Activated CD4-positive, alpha-beta memory T cell treated with anti-CD3 and anti-CD28 coated beads, Interleukin-2, amount 10 ng/mL, durations not matched to agents 7 days and 5 days (primary cell): ENCODE measurements around the gene RAB13. TPM values are rescaled to one million over a fixed set of nuclear protein-coding genes. Genes with fewer than 3 reads are reported as not detected.
"Not testable (repeated sequence)": the region's sequence is repeated elsewhere in the genome, so short reads cannot be mapped to it uniquely, and the experiment has no call there.

Experiments
- CTCF ChIA-PET: fragments of 350-600 bp; sonication (Branson Sonifier 250); formaldehyde crosslinking; loops from one replicate; lab custom pipeline; 2021; ENCODE audit warnings: antibody characterized with exemption, inconsistent platforms; lab: Charles Lee
- POLR2A ChIA-PET: fragments of 350-600 bp; sonication (Branson Sonifier 250); formaldehyde crosslinking; loops from one replicate; lab custom pipeline; 2021; ENCODE audit warnings: antibody characterized with exemption; lab: Charles Lee
- DNase-seq: peaks from one replicate; pipeline ENCODE4 v3.0.0-alpha.2; 2020
- H3K27ac Mint-ChIP-seq: one replicate; pipeline ENCODE4 v1.8.0; 2021; ENCODE audit warnings: mild to moderate bottlenecking, mixed read lengths
- H3K27me3 Mint-ChIP-seq: one replicate; pipeline ENCODE4 v1.8.0; 2021; ENCODE audit warnings: mixed read lengths
- H3K36me3 Mint-ChIP-seq: one replicate; pipeline ENCODE4 v1.8.0; 2021; ENCODE audit warnings: low read depth, mixed read lengths
- H3K4me1 Mint-ChIP-seq: one replicate; pipeline ENCODE4 v1.8.0; 2021; ENCODE audit warnings: mixed read lengths
- H3K4me3 Mint-ChIP-seq: one replicate; pipeline ENCODE4 v1.8.0; 2021; ENCODE audit warnings: mild to moderate bottlenecking, mixed read lengths
- H3K9me3 Mint-ChIP-seq: one replicate; pipeline ENCODE4 v1.8.0; 2021; ENCODE audit warnings: mixed read lengths
- total RNA-seq, 2 experiments: library from RNA; stranded (reverse); gene quantifications; one replicate each; pipeline ENCODE4 v1.2.3, GENCODE V29; 2021

The RAB13 gene
- total RNA-seq, 2 experiments from 2014 or later: 0.40 to 0.43 TPM

- peak overlapping the region; percentile 90 for H3K4me3 Mint-ChIP-seq
Observed at GRCh38 chr1:153991806-153992205, 5.7 kb upstream of the RAB13 start.

GRCh38 chr1:153991151-153991630 lies 5.1 kb upstream of the RAB13 start:
- no peak for DNase-seq
- CTCF ChIA-PET: interaction anchor here (1.0 to 3.7 kb wide), 6 partner anchors 14 to 345 kb away, joined by 3 to 20 read pairs (median 5); partner anchors contain the start of genes CREB3L4, GATAD2B and JTB
- Mint-ChIP-seq H3K36me3 (peaks cover 40% of the 10 kb centered on the region), H3K4me1 (peaks cover 46% of the 10 kb centered on the region), H3K27ac (peak overlapping the region; percentile 90), H3K4me3 (peak overlapping the region; percentile 90), H3K27me3 (no peaks in the 10 kb centered on the region), H3K9me3 (no peaks in the 10 kb centered on the region)
- POLR2A ChIA-PET: interaction anchor here (0.9 to 3.9 kb wide), 31 partner anchors 9 to 459 kb away, joined by 3 to 81 read pairs (median 7); partner anchors contain the start of genes CHTOP, CREB3L4, DENND4B and GATAD2B

More at GRCh38 chr1:153991806-153992205, 5.7 kb upstream of the RAB13 start:
- H3K4me1 Mint-ChIP-seq: peaks cover 41% of the 10 kb centered on the region
- H3K9me3 Mint-ChIP-seq: no peaks in the 10 kb centered on the region
- no peaks in the 10 kb centered on the region for H3K27me3 Mint-ChIP-seq
- POLR2A ChIA-PET: interaction anchor here (0.9 to 3.9 kb wide), 14 partner anchors 8 to 320 kb away, joined by 3 to 81 read pairs (median 20); partner anchors contain the start of genes CREB3L4, DENND4B, GATAD2B and JTB
- H3K36me3 Mint-ChIP-seq: peaks cover 40% of the 10 kb centered on the region
- no peak for DNase-seq
- H3K27ac Mint-ChIP-seq: peak overlapping the region; percentile 90
- CTCF ChIA-PET: interaction anchor here (1.2 to 3.7 kb wide), 3 partner anchors 15 to 320 kb away, joined by 3 to 20 read pairs (median 7); partner anchors contain the start of genes CREB3L4 and JTB

- Mint-ChIP-seq H3K27ac (peak within 1 kb of the TSS; percentile 90), H3K36me3 (peaks cover 38% of the 10 kb centered on the region), H3K27me3 (no peaks in the 10 kb centered on the region), H3K4me3 (peak within 1 kb of the TSS; percentile 90), H3K4me1 (peaks cover 49% of the 10 kb centered on the region), H3K9me3 (no peaks in the 10 kb centered on the region)
- ChIA-PET CTCF (interaction anchor here (0.6 to 3.7 kb wide), 10 partner anchors 14 to 345 kb away, joined by 3 to 20 read pairs (median 4); partner anchors contain the start of genes CREB3L4, GATAD2B and JTB), POLR2A (interaction anchor here (0.6 to 3.9 kb wide), 49 partner anchors 10 to 459 kb away, joined by 3 to 81 read pairs (median 4); partner anchors contain the start of genes ATP8B2, CHTOP, CREB3L4 and DENND4B)
- DNase-seq: peak; percentile 91
Observed at GRCh38 chr1:153990468-153991150, 4.5 kb upstream of the RAB13 start, which contains the start of gene RPS27. Gene RPS27, plus strand, starts transcription at chr1:153990762. Its CDS starts 35 bp downstream, at chr1:153990797.

GRCh38 chr1:153987621-153988020 lies 1.5 kb upstream of the RAB13 start:
- CTCF ChIA-PET: interaction anchor here (0.6 to 4.2 kb wide), 22 partner anchors 11 to 315 kb away, joined by 3 to 43 read pairs (median 5); partner anchors contain the start of genes CREB3L4, CRTC2, DENND4B and JTB
- H3K36me3 Mint-ChIP-seq: peaks cover 21% of the 10 kb centered on the region
- peaks cover 47% of the 10 kb centered on the region for H3K4me1 Mint-ChIP-seq
- no peaks in the 10 kb centered on the region for H3K9me3 Mint-ChIP-seq
- no peak for DNase-seq
- no peaks in the 10 kb centered on the region for H3K27me3 Mint-ChIP-seq
- POLR2A ChIA-PET: interaction anchor here (0.7 to 4.4 kb wide), 16 partner anchors 10 to 354 kb away, joined by 3 to 32 read pairs (median 4); partner anchors contain the start of genes CHTOP, CREB3L4, DENND4B and GATAD2B
- peak overlapping the region; percentile 83 for H3K27ac Mint-ChIP-seq
- H3K4me3 Mint-ChIP-seq: no peak overlapping the region

- Mint-ChIP-seq H3K4me1 (peaks cover 32% of the 10 kb centered on the region), H3K9me3 (no peaks in the 10 kb centered on the region), H3K36me3 (no peaks in the 10 kb centered on the region), H3K27ac (no peak overlapping the region), H3K27me3 (no peaks in the 10 kb centered on the region), H3K4me3 (no peak overlapping the region)
- ChIA-PET CTCF (interaction anchor here (1.0 to 4.2 kb wide), 9 partner anchors 14 to 313 kb away, joined by 3 to 43 read pairs (median 8); partner anchors contain the start of genes CREB3L4, DENND4B and SLC39A1), POLR2A (interaction anchor here (0.7 to 4.4 kb wide), 7 partner anchors 8 to 188 kb away, joined by 3 to 32 read pairs (median 6); partner anchors contain the start of genes CREB3L4, DENND4B and JTB)
- DNase-seq: no peak
Observed at GRCh38 chr1:153985341-153985912, 712 bp downstream of the RAB13 start.

GRCh38 chr1:153984123-153984894 lies 1.8 kb downstream of the RAB13 start:
- CTCF ChIA-PET: interaction anchor here (0.7 to 4.2 kb wide), 8 partner anchors 15 to 316 kb away, joined by 3 to 32 read pairs (median 3); partner anchors contain the start of genes CREB3L4 and DENND4B
- no peaks in the 10 kb centered on the region for H3K36me3 Mint-ChIP-seq
- POLR2A ChIA-PET: interaction anchor here (1.0 to 4.4 kb wide), 4 partner anchors 12 to 179 kb away, joined by 3 to 28 read pairs (median 5); partner anchors contain the start of genes CREB3L4 and DENND4B

GRCh38 chr1:153981735-153982134 lies 4.4 kb downstream of the RAB13 start:
- H3K9me3 Mint-ChIP-seq, H3K4me3 Mint-ChIP-seq, H3K27me3 Mint-ChIP-seq, DNase-seq, H3K36me3 Mint-ChIP-seq, CTCF ChIA-PET, H3K27ac Mint-ChIP-seq: not testable (repeated sequence)
- POLR2A ChIA-PET: interaction anchor here (7.4 kb wide), 1 partner anchor 9 kb away, joined by 81 read pairs; the partner anchor contains the start of gene RPS27
- peaks cover 33% of the 10 kb centered on the region for H3K4me1 Mint-ChIP-seq

More at GRCh38 chr1:153984123-153984894, 1.8 kb downstream of the RAB13 start:
- DNase-seq: no peak
- Mint-ChIP-seq H3K9me3 (no peaks in the 10 kb centered on the region), H3K4me3 (no peak overlapping the region), H3K4me1 (peaks cover 26% of the 10 kb centered on the region), H3K27ac (no peak overlapping the region), H3K27me3 (no peaks in the 10 kb centered on the region)

GRCh38 chr1:153979091-153979490 lies 7.0 kb downstream of the RAB13 start:
- CTCF ChIA-PET: interaction anchor here (2.4 to 5.0 kb wide), 4 partner anchors 8 to 33 kb away, joined by 11 to 48 read pairs (median 30); partner anchors contain the start of genes CREB3L4, DENND4B, RAB13 and SLC39A1
- POLR2A ChIA-PET: interaction anchor here (2.8 to 7.4 kb wide), 7 partner anchors 7 to 58 kb away, joined by 31 to 118 read pairs (median 53); partner anchors contain the start of genes CREB3L4, CRTC2, DENND4B and GATAD2B
- Mint-ChIP-seq H3K4me3 (peak overlapping the region; percentile 97), H3K4me1 (peaks cover 37% of the 10 kb centered on the region), H3K27ac (peak overlapping the region; percentile 1), H3K36me3 (peaks cover 27% of the 10 kb centered on the region)
- H3K9me3 Mint-ChIP-seq, DNase-seq, H3K27me3 Mint-ChIP-seq: not testable (repeated sequence)

- Mint-ChIP-seq H3K9me3 (no peaks in the 10 kb centered on the region), H3K27me3 (no peaks in the 10 kb centered on the region), H3K4me1 (peaks cover 41% of the 10 kb centered on the region), H3K4me3 (peak overlapping the region; percentile 97), H3K36me3 (peaks cover 34% of the 10 kb centered on the region), H3K27ac (peak overlapping the region; percentile 79)
- ChIA-PET POLR2A (interaction anchor here (1.0 to 7.4 kb wide), 21 partner anchors 8 to 433 kb away, joined by 3 to 118 read pairs (median 6); partner anchors contain the start of genes CHTOP, CREB3L4, CRTC2 and DENND4B), CTCF (interaction anchor here (0.9 to 5.0 kb wide), 8 partner anchors 8 to 181 kb away, joined by 3 to 48 read pairs (median 14); partner anchors contain the start of genes CREB3L4, DENND4B, RAB13 and RPS27)
- DNase-seq: no peak
Observed at GRCh38 chr1:153978274-153978909, 7.7 kb downstream of the RAB13 start.

GRCh38 chr1:153977250-153978240 lies 8.6 kb downstream of the RAB13 start, which contains the start of gene JTB:
Gene JTB, minus strand, starts transcription at chr1:153977674. Its CDS starts 422 bp downstream, at chr1:153977252.
- peak; percentile 89 for DNase-seq
- H3K4me1 Mint-ChIP-seq: peaks cover 49% of the 10 kb centered on the region
- peak within 1 kb of the TSS; percentile 97 for H3K4me3 Mint-ChIP-seq
- H3K27ac Mint-ChIP-seq: peak within 1 kb of the TSS; percentile 89
- H3K36me3 Mint-ChIP-seq: peaks cover 42% of the 10 kb centered on the region
- ChIA-PET CTCF (interaction anchor here (0.6 to 5.0 kb wide), 9 partner anchors 8 to 269 kb away, joined by 3 to 48 read pairs (median 11); partner anchors contain the start of genes CREB3L4, DENND4B, RAB13 and RPS27), POLR2A (interaction anchor here (0.6 to 7.4 kb wide), 29 partner anchors 8 to 432 kb away, joined by 3 to 118 read pairs (median 4); partner anchors contain the start of genes CHTOP, CREB3L4, CRTC2 and DENND4B)
- no peaks in the 10 kb centered on the region for H3K27me3 Mint-ChIP-seq
- no peaks in the 10 kb centered on the region for H3K9me3 Mint-ChIP-seq
